Measurements from ENCODE around the gene ZNF532.

GRCh38 chr18:58993260-58993659 is 128.6 kb downstream of the ZNF532 start:
- TF ChIP-seq CTCF (IDR thresholded peaks at IDR 0.05) (no peak), POLR2A (IDR thresholded peaks at IDR 0.05) (no peak), POLR2AphosphoS5 (IDR thresholded peaks at IDR 0.05) (no peak), EP300 (IDR thresholded peaks at IDR 0.05; ENCODE audit: low read depth) (no peak)
